GM12878 (cell line): ENCODE data around the gene CWC27. TPM values are rescaled to one million over a fixed set of nuclear protein-coding genes. Genes with fewer than 3 reads are reported as not detected.
A peak's percentile ranks its signal among the peaks of the same experiment; 100 is the strongest.

Experiments used
- BHLHE40 ChIP-seq, 2 experiments: fragments of 450-650 bp in 1 of 2; IDR thresholded peaks; 2 replicates each; pipeline ENCODE4 v1.6.1; 2011 to 2017; ENCODE audit warnings: low read depth in 2 of 2, borderline replicate concordance in 1 of 2, improper control_type of control experiment in 1 of 2, low read length in 1 of 2, mild to moderate bottlenecking in 1 of 2
- CUX1 ChIP-seq: IDR thresholded peaks from 2 replicates; pipeline ENCODE4 v1.6.1; 2012; ENCODE audit warnings: improper control_type of control experiment, low read depth, low read length; ENCODE audit not compliant: insufficient replicate concordance
- FOS ChIP-seq: IDR thresholded peaks from 3 replicates; pipeline ENCODE4 v1.6.1; 2011; ENCODE audit warnings: borderline replicate concordance; ENCODE audit not compliant: insufficient read length; ENCODE audit errors: extremely low read depth
- IRF4 ChIP-seq: IDR thresholded peaks from 2 replicates; pipeline ENCODE4 v1.6.1; 2011; ENCODE audit warnings: low read depth, low read length
- MAX ChIP-seq: IDR thresholded peaks from 2 replicates; pipeline ENCODE4 v1.6.1; 2012; ENCODE audit warnings: low read depth, low read length, improper control_type of control experiment
- MEF2A ChIP-seq: IDR thresholded peaks from 2 replicates; pipeline ENCODE4 v1.6.1; 2011; ENCODE audit warnings: low read depth, mild to moderate bottlenecking, low read length, moderate library complexity; ENCODE audit not compliant: insufficient read depth
- NR2C1 ChIP-seq: fragments of 450-650 bp; IDR thresholded peaks from 2 replicates; pipeline ENCODE4 v1.6.1; 2017; ENCODE audit warnings: antibody characterized with exemption, mild to moderate bottlenecking, moderate library complexity
- NRF1 ChIP-seq: conservative IDR thresholded peaks from 2 replicates; pipeline ENCODE4 v1.6.1; 2011; ENCODE audit warnings: mild to moderate bottlenecking, low read depth, low read length, improper control_type of control experiment
- PAX5 ChIP-seq: IDR thresholded peaks from 2 replicates; pipeline ENCODE4 v1.6.1; 2011; ENCODE audit warnings: low read depth, low read length, borderline replicate concordance
- PKNOX1 ChIP-seq: fragments of 450-650 bp; IDR thresholded peaks from 2 replicates; pipeline ENCODE4 v1.6.1; 2016; ENCODE audit warnings: mild to moderate bottlenecking
- POLR2AphosphoS2 ChIP-seq: IDR thresholded peaks from 2 replicates; pipeline ENCODE4 v1.6.1; 2011; ENCODE audit warnings: low read depth, mild to moderate bottlenecking, low read length, improper control_type of control experiment, moderate library complexity
- RFX5 ChIP-seq: IDR thresholded peaks from 2 replicates; pipeline ENCODE4 v1.6.1; 2011; ENCODE audit warnings: low read depth, low read length, improper control_type of control experiment
- SIN3A ChIP-seq: IDR thresholded peaks from 2 replicates; pipeline ENCODE4 v1.6.1; 2012; ENCODE audit warnings: low read depth, low read length, improper control_type of control experiment
- SIX5 ChIP-seq: IDR thresholded peaks from 2 replicates; pipeline ENCODE4 v1.6.1; 2011; ENCODE audit warnings: mild to moderate bottlenecking, low read depth, low read length, moderate library complexity; ENCODE audit not compliant: severe bottlenecking
- SKIL ChIP-seq: fragments of 450-650 bp; IDR thresholded peaks from 2 replicates; pipeline ENCODE4 v1.6.1; 2017; ENCODE audit warnings: mild to moderate bottlenecking, low read depth, inconsistent platforms; ENCODE audit not compliant: poor library complexity, severe bottlenecking
- SMARCA5 ChIP-seq: fragments of 450-650 bp; IDR thresholded peaks from 2 replicates; pipeline ENCODE4 v1.6.1; 2017; ENCODE audit warnings: mild to moderate bottlenecking
- SUPT20H ChIP-seq: IDR thresholded peaks from 2 replicates; pipeline ENCODE4 v1.6.1; 2011; ENCODE audit warnings: low read depth, mild to moderate bottlenecking, low read length, moderate library complexity, borderline replicate concordance; ENCODE audit not compliant: control insufficient read depth
- TCF7 ChIP-seq: IDR thresholded peaks from 2 replicates; pipeline ENCODE4 v1.6.1; 2014; ENCODE audit warnings: antibody characterized with exemption, borderline replicate concordance
- polyA plus RNA-seq, 11 experiments: library from polyadenylated mRNA; depleted of rRNA in 4 of 11; unstranded in 6 of 11; stranded (reverse) in 5 of 11; fragments of >200 nt; fragmentation: Nextera tagmentation in 4 of 11; fragmentation: Illumina TruSeq in 1 of 11; extraction: Ambion mirVana in 4 of 11; extraction: Trizol in 1 of 11; gene quantifications; 1 replicate in 1 of 11; 2 replicates in 10 of 11; pipeline versions ENCODE4 v1.2.1 to v1.2.3, GENCODE V29; 2011 to 2016; ENCODE audit warnings: inconsistent platforms in 2 of 11, missing spikeins in 2 of 11, low read depth in 1 of 11
- total RNA-seq, 4 experiments: library from RNA; depleted of rRNA in 3 of 4; stranded (reverse); fragments of >200 nt in 3 of 4; fragmentation: Illumina TruSeq in 1 of 4; extraction: Trizol in 1 of 4; gene quantifications; 2 replicates each; pipeline versions ENCODE4 v1.2.1 to v1.2.3, GENCODE V29; 2013 to 2021
- TF ChIP-seq, protein P1 (sequence below): fragments of 450-650 bp; IDR thresholded peaks from 2 replicates; pipeline ENCODE4 v1.6.1; 2017; ENCODE audit warnings: low read depth, mild to moderate bottlenecking, moderate library complexity

CWC27 gene
- total and polyA plus RNA-seq, 10 of the 15 experiments (the other 5 are each of a cell fraction or from before 2014, with no cell fraction given) = 21.7 to 61.9 (median 47.0) TPM

GRCh38 chr5:65021527-65022226 lies 252.9 kb downstream of the CWC27 start (continued):
- TF ChIP-seq, protein P1, sequence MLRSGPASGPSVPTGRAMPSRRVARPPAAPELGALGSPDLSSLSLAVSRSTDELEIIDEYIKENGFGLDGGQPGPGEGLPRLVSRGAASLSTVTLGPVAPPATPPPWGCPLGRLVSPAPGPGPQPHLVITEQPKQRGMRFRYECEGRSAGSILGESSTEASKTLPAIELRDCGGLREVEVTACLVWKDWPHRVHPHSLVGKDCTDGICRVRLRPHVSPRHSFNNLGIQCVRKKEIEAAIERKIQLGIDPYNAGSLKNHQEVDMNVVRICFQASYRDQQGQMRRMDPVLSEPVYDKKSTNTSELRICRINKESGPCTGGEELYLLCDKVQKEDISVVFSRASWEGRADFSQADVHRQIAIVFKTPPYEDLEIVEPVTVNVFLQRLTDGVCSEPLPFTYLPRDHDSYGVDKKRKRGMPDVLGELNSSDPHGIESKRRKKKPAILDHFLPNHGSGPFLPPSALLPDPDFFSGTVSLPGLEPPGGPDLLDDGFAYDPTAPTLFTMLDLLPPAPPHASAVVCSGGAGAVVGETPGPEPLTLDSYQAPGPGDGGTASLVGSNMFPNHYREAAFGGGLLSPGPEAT = peak; percentile 26; the same call in 1 of the 2 replicates
- TF ChIP-seq PAX5 (no peak), PKNOX1 (peak; percentile 46; the same call in 1 of the 2 replicates), FOS (no peak), NRF1 (no peak), MAX (no peak; the same call in 1 of the 2 replicates), SIN3A (no peak), BHLHE40 (IDR thresholded peaks at IDR 0.05; ENCODE audit: borderline replicate concordance in 1 of 2, low read depth in 2 of 2, low read length in 1 of 2) (peak in 1 of 2 experiments; percentile 48; a peak in 1 of 4 replicates), SIX5 (no peak), SKIL (no peak), TCF7 (no peak), CUX1 (no peak), POLR2AphosphoS2 (no peak), IRF4 (no peak), NR2C1 (no peak), MEF2A (peak; percentile 68), RFX5 (no peak), SMARCA5 (no peak), SUPT20H (no peak)
